ENCODE data around the gene RPTOR. TPM values are rescaled to one million over a fixed set of nuclear protein-coding genes. Genes with fewer than 3 reads are reported as not detected.

Gene RPTOR
- total and polyA plus RNA-seq, 2 experiments from 2014 or later, result 6.6 to 16.1 TPM

DNA sequence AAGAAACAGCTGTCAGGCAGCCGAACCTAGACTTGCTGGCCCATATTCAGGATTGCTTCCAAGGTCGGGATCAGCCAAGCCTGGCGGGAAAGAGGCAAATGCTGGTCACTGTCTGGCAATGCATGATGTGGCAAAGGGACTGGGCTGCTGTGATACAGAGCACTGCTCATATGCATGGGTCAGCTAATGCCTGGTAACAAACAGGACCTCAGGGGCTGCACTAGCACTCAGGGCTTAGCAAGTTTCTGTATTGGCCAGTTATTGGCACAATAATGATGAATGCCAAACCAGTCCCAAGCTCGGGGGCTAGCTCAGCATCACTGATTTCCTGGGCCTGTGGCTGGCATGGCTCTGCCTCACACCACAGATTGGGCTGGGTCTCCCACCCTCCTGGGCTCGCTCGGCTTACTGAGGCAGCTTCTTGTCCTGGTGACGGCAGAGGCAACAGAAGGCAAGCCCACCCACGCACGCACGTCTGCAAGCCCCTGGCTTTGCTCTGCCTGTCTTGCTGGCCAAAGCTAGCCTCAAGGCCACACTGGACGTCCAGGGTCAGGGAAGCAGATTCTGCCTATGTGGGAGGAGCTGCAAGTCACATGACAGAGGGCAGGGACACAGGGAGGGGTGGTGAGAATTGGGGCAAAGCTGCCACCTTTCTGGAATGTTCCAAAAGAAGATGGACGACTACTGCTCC lies 21.4 kb upstream of the RPTOR start:
- no peaks in the 10 kb centered on the region for H3K36me3 ChIP-seq (ENCODE audit: low read depth)
- TF ChIP-seq EZH2 (IDR thresholded peaks at IDR 0.05; ENCODE audit: insufficient read depth, poor library complexity, severe bottlenecking), result no peak
- no peak for TF ChIP-seq EZH2phosphoT487 (IDR thresholded peaks at IDR 0.05; ENCODE audit: insufficient read depth, low read depth)
- DNase-seq, result no peak
- no peak overlapping the region for H3K4me2 ChIP-seq (ENCODE audit: unreplicated experiment)
- in situ Hi-C loops (cut with MboI), result no loop called here
- H3K27me3 ChIP-seq (replicated peaks; ENCODE audit: insufficient read depth), result peaks cover 5% of the 10 kb centered on the region; the same call in 1 of the 2 replicates
- no peaks in the 10 kb centered on the region for H3K9me2 ChIP-seq (ENCODE audit: insufficient read depth)
- H3K27ac ChIP-seq, result no peak overlapping the region
- H3K4me1 ChIP-seq (ENCODE audit: insufficient read depth), result peaks cover 9% of the 10 kb centered on the region
- H4K20me1 ChIP-seq (ENCODE audit: insufficient read depth), result no peaks in the 10 kb centered on the region
- no peaks in the 10 kb centered on the region for H3F3A ChIP-seq (ENCODE audit: insufficient read depth)
- no peaks in the 10 kb centered on the region for H3K9me3 ChIP-seq (ENCODE audit: low read depth)
- no peak overlapping the region for H3K4me3 ChIP-seq
- H2AFZ ChIP-seq, result no peak overlapping the region
- no peaks in the 10 kb centered on the region for H3K79me2 ChIP-seq (ENCODE audit: insufficient read depth)
- H3K9ac ChIP-seq, result no peak overlapping the region
- 60 to 65% methylated on average over 12 of the region's 12 CpGs for WGBS, 2 experiments (ENCODE audit: low coverage in 1 of 2, low lambda C conversion rate in 2 of 2, missing lambda C conversion rate in 2 of 2)

DNA sequence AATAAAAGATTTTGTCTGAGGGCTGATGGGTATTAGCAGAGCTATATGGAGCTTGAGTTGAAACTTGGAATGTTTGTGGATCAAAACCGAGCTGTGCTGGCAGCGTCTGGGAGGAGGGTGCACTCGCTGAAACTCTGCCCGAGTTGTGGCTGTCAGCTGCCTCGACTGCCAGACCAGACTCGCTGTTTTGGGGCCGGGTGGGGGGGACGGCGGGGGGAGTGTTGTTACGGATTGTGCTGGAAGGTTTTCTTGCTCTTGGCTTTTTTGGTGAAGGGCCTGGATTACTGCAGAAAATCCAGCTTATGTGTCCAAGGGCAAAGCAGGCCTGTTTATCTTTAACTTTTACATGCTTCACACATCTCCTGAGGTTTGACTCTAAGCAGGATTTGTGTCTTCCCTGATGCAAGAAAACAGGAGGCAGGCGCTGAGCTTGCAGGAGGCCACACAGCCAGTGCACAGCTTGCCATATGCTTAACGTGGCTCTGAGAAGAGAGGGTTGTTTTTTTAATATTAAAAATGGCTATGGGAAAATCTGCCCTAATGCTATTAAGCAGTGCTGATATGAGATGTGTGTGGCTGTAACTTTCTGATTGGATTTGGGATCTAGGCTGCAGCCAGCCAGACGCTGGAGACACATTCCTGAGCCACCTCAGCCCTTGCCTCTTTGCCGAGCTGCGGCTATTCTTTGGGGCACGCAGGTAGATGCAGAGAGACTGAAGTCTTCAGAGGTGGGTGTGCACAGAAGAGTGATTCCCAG lies 20.5 kb upstream of the RPTOR start:
- H2AFZ ChIP-seq, result no peak overlapping the region
- peaks cover 9% of the 10 kb centered on the region for H3K4me1 ChIP-seq (ENCODE audit: insufficient read depth)
- H3K4me2 ChIP-seq (ENCODE audit: unreplicated experiment), result no peak overlapping the region
- 21 to 23% methylated on average over 16 of the region's 16 CpGs for WGBS, 2 experiments (ENCODE audit: low coverage in 1 of 2, low lambda C conversion rate in 2 of 2, missing lambda C conversion rate in 2 of 2)
- H3K9me2 ChIP-seq (ENCODE audit: insufficient read depth), result no peaks in the 10 kb centered on the region
- TF ChIP-seq EZH2 (IDR thresholded peaks at IDR 0.05; ENCODE audit: insufficient read depth, poor library complexity, severe bottlenecking) (no peak), EZH2phosphoT487 (IDR thresholded peaks at IDR 0.05; ENCODE audit: insufficient read depth, low read depth) (no peak)
- H3K79me2 ChIP-seq (ENCODE audit: insufficient read depth), result no peaks in the 10 kb centered on the region
- H3F3A ChIP-seq (ENCODE audit: insufficient read depth), result no peaks in the 10 kb centered on the region
- DNase-seq, result no peak
- no peaks in the 10 kb centered on the region for H3K9me3 ChIP-seq (ENCODE audit: low read depth)
- H3K4me3 ChIP-seq, result no peak overlapping the region
- in situ Hi-C loops (cut with MboI), result no loop called here
- H3K27me3 ChIP-seq (replicated peaks; ENCODE audit: insufficient read depth), result peaks cover 5% of the 10 kb centered on the region; the same call in 1 of the 2 replicates
- no peak overlapping the region for H3K9ac ChIP-seq
- no peaks in the 10 kb centered on the region for H4K20me1 ChIP-seq (ENCODE audit: insufficient read depth)
- no peaks in the 10 kb centered on the region for H3K36me3 ChIP-seq (ENCODE audit: low read depth)
- no peak overlapping the region for H3K27ac ChIP-seq

DNA sequence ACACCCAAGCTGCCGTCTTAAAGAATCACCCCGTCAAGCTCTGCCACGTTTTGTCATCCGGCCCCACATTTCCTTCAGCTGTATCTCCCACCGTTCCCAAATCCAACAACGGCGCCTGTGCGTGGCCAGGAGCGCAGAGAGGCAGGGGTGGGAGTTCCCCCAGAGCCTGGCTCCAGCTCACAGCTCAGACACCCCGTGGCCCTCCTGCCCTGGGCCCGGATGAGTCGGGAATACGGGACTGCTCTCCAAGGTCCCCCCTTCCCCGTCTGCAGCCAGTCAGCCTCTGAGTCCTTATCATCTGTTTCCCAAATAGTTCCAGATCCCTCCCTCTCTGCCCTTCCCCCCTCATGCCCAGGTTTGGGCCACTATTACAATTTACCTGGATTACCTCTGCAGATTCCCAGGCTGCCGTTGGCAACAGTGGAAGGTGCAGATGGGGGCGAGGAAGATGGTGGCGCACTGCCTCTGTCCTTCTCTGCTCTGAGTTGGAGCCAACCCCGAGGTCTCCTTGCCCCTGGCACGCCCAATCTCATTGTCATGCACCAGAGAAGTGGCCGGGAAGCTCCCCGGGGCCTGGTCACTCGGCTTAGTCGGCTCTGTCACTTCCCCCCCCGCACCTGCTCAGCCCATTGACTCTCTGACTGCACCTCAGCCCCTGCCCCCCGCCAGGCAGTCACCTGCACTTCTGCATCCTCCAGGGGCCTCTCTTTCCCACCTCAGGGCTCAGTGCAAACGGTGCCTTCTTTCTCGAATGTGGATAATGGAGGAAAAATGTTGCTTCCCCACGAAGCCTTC lies 18.3 kb upstream of the RPTOR start:
- in situ Hi-C loops (cut with MboI), result no loop called here
- H3K4me3 ChIP-seq, result no peak overlapping the region
- no peak overlapping the region for H2AFZ ChIP-seq
- H3K79me2 ChIP-seq (ENCODE audit: insufficient read depth), result no peaks in the 10 kb centered on the region
- peaks cover 5% of the 10 kb centered on the region; the same call in 1 of the 2 replicates for H3K27me3 ChIP-seq (replicated peaks; ENCODE audit: insufficient read depth)
- no peak overlapping the region for H3K27ac ChIP-seq
- WGBS, 2 experiments (ENCODE audit: low coverage in 1 of 2, low lambda C conversion rate in 2 of 2, missing lambda C conversion rate in 2 of 2), result 47 to 53% methylated on average over 27 to 28 of the region's 28 CpGs
- peaks cover 9% of the 10 kb centered on the region for H3K4me1 ChIP-seq (ENCODE audit: insufficient read depth)
- TF ChIP-seq EZH2 (IDR thresholded peaks at IDR 0.05; ENCODE audit: insufficient read depth, poor library complexity, severe bottlenecking), result no peak
- no peak for TF ChIP-seq EZH2phosphoT487 (IDR thresholded peaks at IDR 0.05; ENCODE audit: insufficient read depth, low read depth)
- H4K20me1 ChIP-seq (ENCODE audit: insufficient read depth), result no peaks in the 10 kb centered on the region
- no peaks in the 10 kb centered on the region for H3K36me3 ChIP-seq (ENCODE audit: low read depth)
- H3F3A ChIP-seq (ENCODE audit: insufficient read depth), result no peaks in the 10 kb centered on the region
- no peaks in the 10 kb centered on the region for H3K9me2 ChIP-seq (ENCODE audit: insufficient read depth)
- DNase-seq, result no peak
- H3K9me3 ChIP-seq (ENCODE audit: low read depth), result no peaks in the 10 kb centered on the region
- H3K4me2 ChIP-seq (ENCODE audit: unreplicated experiment), result no peak overlapping the region
- H3K9ac ChIP-seq, result no peak overlapping the region

DNA sequence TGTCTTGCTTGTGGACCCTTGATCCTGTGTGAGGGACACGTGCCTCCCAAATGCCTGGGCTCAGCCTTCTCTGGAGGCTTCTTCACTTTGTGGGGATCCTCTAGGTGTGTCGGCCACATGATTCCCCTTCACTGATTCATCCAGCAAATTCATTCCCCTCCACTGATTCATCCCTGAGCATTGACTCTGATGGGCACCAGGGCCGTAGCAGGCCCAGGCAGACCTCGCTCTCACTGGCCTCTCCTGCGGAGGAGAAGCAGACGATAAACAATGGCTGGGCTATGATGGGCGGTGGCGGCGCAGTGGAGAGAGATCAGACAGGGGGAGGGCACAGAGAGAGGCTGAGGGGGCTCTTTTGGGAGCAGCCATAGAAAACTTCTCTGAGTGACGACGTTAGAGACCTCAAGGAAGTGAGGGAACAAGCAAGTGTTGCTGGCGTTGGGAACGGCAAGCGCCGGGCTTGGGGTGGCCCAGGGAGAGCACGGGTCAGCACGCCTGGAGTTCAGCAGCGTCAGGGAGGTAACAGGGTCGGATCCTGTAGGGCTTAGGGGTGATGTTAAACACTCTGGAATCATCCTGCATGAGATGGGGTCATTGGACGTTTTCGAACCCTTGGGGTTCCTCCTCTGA lies 17.5 kb upstream of the RPTOR start:
- no peak overlapping the region for H3K27ac ChIP-seq
- in situ Hi-C loops (cut with MboI), result no loop called here
- peak overlapping the region; percentile 65; the same call in 1 of the 2 replicates for H2AFZ ChIP-seq
- H4K20me1 ChIP-seq (ENCODE audit: insufficient read depth), result no peaks in the 10 kb centered on the region
- peak; percentile 60 for DNase-seq
- peak overlapping the region; percentile 35 for H3K4me2 ChIP-seq (ENCODE audit: unreplicated experiment)
- H3K9ac ChIP-seq, result no peak overlapping the region
- TF ChIP-seq EZH2phosphoT487 (IDR thresholded peaks at IDR 0.05; ENCODE audit: insufficient read depth, low read depth) (no peak), EZH2 (IDR thresholded peaks at IDR 0.05; ENCODE audit: insufficient read depth, poor library complexity, severe bottlenecking) (no peak)
- H3K9me2 ChIP-seq (ENCODE audit: insufficient read depth), result no peaks in the 10 kb centered on the region
- no peaks in the 10 kb centered on the region for H3K36me3 ChIP-seq (ENCODE audit: low read depth)
- H3K4me3 ChIP-seq, result no peak overlapping the region
- peaks cover 9% of the 10 kb centered on the region for H3K4me1 ChIP-seq (ENCODE audit: insufficient read depth)
- H3K9me3 ChIP-seq (ENCODE audit: low read depth), result no peaks in the 10 kb centered on the region
- WGBS, 2 experiments (ENCODE audit: low coverage in 1 of 2, low lambda C conversion rate in 2 of 2, missing lambda C conversion rate in 2 of 2), result 67 to 73% methylated on average over 21 of the region's 21 CpGs
- H3F3A ChIP-seq (ENCODE audit: insufficient read depth), result no peaks in the 10 kb centered on the region
- H3K27me3 ChIP-seq (replicated peaks; ENCODE audit: insufficient read depth), result peaks cover 5% of the 10 kb centered on the region; the same call in 1 of the 2 replicates
- H3K79me2 ChIP-seq (ENCODE audit: insufficient read depth), result no peaks in the 10 kb centered on the region
